Activated CD8-positive, alpha-beta T cell treated with anti-CD3 and anti-CD28 coated beads, Interleukin-2, amount 10 ng/mL, durations not matched to agents 7 days and 5 days (primary cell): ENCODE measurements around the gene FRAS1. TPM values are rescaled to one million over a fixed set of nuclear protein-coding genes. Genes with fewer than 3 reads are reported as not detected.
"Not testable (repeated sequence)": the region's sequence is repeated elsewhere in the genome, so short reads cannot be mapped to it uniquely, and the experiment has no call there.

Experiments used
- ATAC-seq: fragments of 150-1000 bp; cut with Tn5 transposase; one replicate; pipeline ENCODE4 v1.10.0; 2021; ENCODE audit warnings: moderate library complexity
- CTCF ChIA-PET: fragments of 350-600 bp; sonication (Branson Sonifier 250); formaldehyde crosslinking; loops from one replicate; lab custom pipeline; 2021; ENCODE audit warnings: antibody characterized with exemption; lab: Charles Lee
- POLR2A ChIA-PET: fragments of 350-600 bp; sonication (Branson Sonifier 250); formaldehyde crosslinking; loops from one replicate; lab custom pipeline; 2021; ENCODE audit warnings: antibody characterized with exemption; lab: Charles Lee
- DNase-seq: peaks from one replicate; pipeline ENCODE4 v3.0.0-alpha.2; 2020
- H3K27ac Mint-ChIP-seq: one replicate; pipeline ENCODE4 v1.8.0; 2021; ENCODE audit warnings: mild to moderate bottlenecking, mixed read lengths
- H3K27me3 Mint-ChIP-seq: one replicate; pipeline ENCODE4 v1.8.0; 2021; ENCODE audit warnings: low read depth, mixed read lengths
- H3K36me3 Mint-ChIP-seq: one replicate; pipeline ENCODE4 v1.8.0; 2021; ENCODE audit warnings: low read depth, mixed read lengths
- H3K4me1 Mint-ChIP-seq: one replicate; pipeline ENCODE4 v1.8.0; 2021; ENCODE audit warnings: low read depth, mixed read lengths
- H3K4me3 Mint-ChIP-seq: one replicate; pipeline ENCODE4 v1.8.0; 2021; ENCODE audit warnings: mild to moderate bottlenecking, mixed read lengths
- H3K9me3 Mint-ChIP-seq: one replicate; pipeline ENCODE4 v1.8.0; 2022; ENCODE audit warnings: mixed read lengths; ENCODE audit not compliant: insufficient read depth
- total RNA-seq, 2 experiments: library from RNA; stranded (reverse); gene quantifications; one replicate each; pipeline ENCODE4 v1.2.3, GENCODE V29; 2021

Gene FRAS1
- under 1 TPM in 1 of 2 experiments, not detected in 1; 0.08 TPM for total RNA-seq

- H3K36me3 Mint-ChIP-seq, result no peaks in the 10 kb centered on the region
- H3K4me3 Mint-ChIP-seq, result peak within 1 kb of the TSS; percentile 89
- peak within 1 kb of the TSS; percentile 67 for H3K27ac Mint-ChIP-seq
- ChIA-PET POLR2A (no interaction called here), CTCF (interaction anchor here (0.8 to 0.9 kb wide), 2 partner anchors 85 to 807 kb away, joined by 3 to 4 read pairs; no protein-coding TSS in a partner anchor)
- peaks cover 56% of the 10 kb centered on the region for H3K27me3 Mint-ChIP-seq
- ATAC-seq, result peak; percentile 66
- H3K4me1 Mint-ChIP-seq, result peaks cover 34% of the 10 kb centered on the region
- no peaks in the 10 kb centered on the region for H3K9me3 Mint-ChIP-seq
- DNase-seq, result peak; percentile 38
Observed at GRCh38 chr4:78057135-78057599, at the start of gene FRAS1. Gene FRAS1 (plus strand): TSS chr4:78057323. CDS start chr4:78058010, 687 bp downstream.

GRCh38 chr4:78011003-78011402, 46.1 kb upstream of the FRAS1 start:
- ATAC-seq, POLR2A ChIA-PET, DNase-seq, H3K4me1 Mint-ChIP-seq, H3K27ac Mint-ChIP-seq, H3K27me3 Mint-ChIP-seq, CTCF ChIA-PET, H3K4me3 Mint-ChIP-seq, H3K9me3 Mint-ChIP-seq, H3K36me3 Mint-ChIP-seq: not testable (repeated sequence)

GRCh38 chr4:78014889-78015886, 41.9 kb upstream of the FRAS1 start:
- no peak for ATAC-seq
- H3K27me3 Mint-ChIP-seq, result peaks cover 9% of the 10 kb centered on the region

GRCh38 chr4:78018271-78019049, 38.7 kb upstream of the FRAS1 start:
- Mint-ChIP-seq H3K36me3 (no peaks in the 10 kb centered on the region), H3K27ac (no peak overlapping the region), H3K27me3 (peaks cover 11% of the 10 kb centered on the region), H3K9me3 (no peaks in the 10 kb centered on the region), H3K4me1 (no peaks in the 10 kb centered on the region), H3K4me3 (no peak overlapping the region)
- ChIA-PET POLR2A (interaction anchor here (0.7 kb wide), 1 partner anchor 533 kb away, joined by 3 read pairs; no protein-coding TSS in a partner anchor), CTCF (no interaction called here)
- ATAC-seq, result no peak
- no peak for DNase-seq

More at GRCh38 chr4:78014889-78015886, 41.9 kb upstream of the FRAS1 start:
- H3K4me1 Mint-ChIP-seq, result no peaks in the 10 kb centered on the region
- no peaks in the 10 kb centered on the region for H3K36me3 Mint-ChIP-seq
- H3K4me3 Mint-ChIP-seq, result no peak overlapping the region
- ChIA-PET POLR2A (no interaction called here), CTCF (no interaction called here)
- no peak for DNase-seq
- no peaks in the 10 kb centered on the region for H3K9me3 Mint-ChIP-seq
- H3K27ac Mint-ChIP-seq, result no peak overlapping the region

- Mint-ChIP-seq H3K27ac (no peak overlapping the region), H3K4me3 (no peak overlapping the region), H3K36me3 (no peaks in the 10 kb centered on the region), H3K4me1 (no peaks in the 10 kb centered on the region), H3K27me3 (peaks cover 7% of the 10 kb centered on the region), H3K9me3 (no peaks in the 10 kb centered on the region)
- POLR2A ChIA-PET, result no interaction called here
- CTCF ChIA-PET, result no interaction called here
- ATAC-seq (no peak), DNase-seq (no peak)
Observed at GRCh38 chr4:78019414-78019813, 37.7 kb upstream of the FRAS1 start.

- no peak overlapping the region for H3K27ac Mint-ChIP-seq
- ChIA-PET POLR2A (no interaction called here), CTCF (no interaction called here)
- peaks cover 6% of the 10 kb centered on the region for H3K27me3 Mint-ChIP-seq
- no peaks in the 10 kb centered on the region for H3K9me3 Mint-ChIP-seq
- no peaks in the 10 kb centered on the region for H3K36me3 Mint-ChIP-seq
- H3K4me1 Mint-ChIP-seq, result no peaks in the 10 kb centered on the region
- no peak overlapping the region for H3K4me3 Mint-ChIP-seq
- ATAC-seq, result no peak
- DNase-seq, result no peak
Observed at GRCh38 chr4:78020677-78021076, 36.4 kb upstream of the FRAS1 start.

- Mint-ChIP-seq H3K4me1 (no peaks in the 10 kb centered on the region), H3K27me3 (peaks cover 4% of the 10 kb centered on the region), H3K27ac (no peak overlapping the region), H3K4me3 (no peak overlapping the region), H3K36me3 (no peaks in the 10 kb centered on the region), H3K9me3 (no peaks in the 10 kb centered on the region)
- POLR2A ChIA-PET, result no interaction called here
- CTCF ChIA-PET, result interaction anchor here (1.5 kb wide), 1 partner anchor 14 kb away, joined by 3 read pairs; no protein-coding TSS in a partner anchor
- DNase-seq, result no peak
- no peak for ATAC-seq
Observed at GRCh38 chr4:78022517-78022916, 34.6 kb upstream of the FRAS1 start.

GRCh38 chr4:78024085-78024484, 33.0 kb upstream of the FRAS1 start:
- Mint-ChIP-seq H3K9me3 (no peaks in the 10 kb centered on the region), H3K36me3 (no peaks in the 10 kb centered on the region), H3K27me3 (peaks cover 2% of the 10 kb centered on the region), H3K27ac (no peak overlapping the region), H3K4me3 (no peak overlapping the region), H3K4me1 (no peaks in the 10 kb centered on the region)
- CTCF ChIA-PET, result no interaction called here
- ATAC-seq, result no peak
- no peak for DNase-seq
- POLR2A ChIA-PET, result interaction anchor here (0.6 kb wide), 1 partner anchor 1045 kb away, joined by 4 read pairs; no protein-coding TSS in a partner anchor

GRCh38 chr4:78024576-78025091, 32.5 kb upstream of the FRAS1 start:
- DNase-seq (no peak), ATAC-seq (no peak)
- no peak overlapping the region for H3K27ac Mint-ChIP-seq
- no peaks in the 10 kb centered on the region for H3K36me3 Mint-ChIP-seq
- H3K4me1 Mint-ChIP-seq, result no peaks in the 10 kb centered on the region
- H3K4me3 Mint-ChIP-seq, result no peak overlapping the region
- ChIA-PET POLR2A (interaction anchor here (0.6 kb wide), 1 partner anchor 1045 kb away, joined by 4 read pairs; no protein-coding TSS in a partner anchor), CTCF (no interaction called here)
- H3K27me3 Mint-ChIP-seq, result peaks cover 2% of the 10 kb centered on the region
- H3K9me3 Mint-ChIP-seq, result no peaks in the 10 kb centered on the region

- peaks cover 4% of the 10 kb centered on the region for H3K27me3 Mint-ChIP-seq
- H3K27ac Mint-ChIP-seq, result no peak overlapping the region
- H3K4me3 Mint-ChIP-seq, result no peak overlapping the region
- ATAC-seq (no peak), DNase-seq (no peak)
- no peaks in the 10 kb centered on the region for H3K4me1 Mint-ChIP-seq
- no peaks in the 10 kb centered on the region for H3K36me3 Mint-ChIP-seq
- ChIA-PET POLR2A (no interaction called here), CTCF (no interaction called here)
- no peaks in the 10 kb centered on the region for H3K9me3 Mint-ChIP-seq
Observed at GRCh38 chr4:78031417-78031950, 25.6 kb upstream of the FRAS1 start.

- no peak for DNase-seq
- ATAC-seq, result no peak
Observed at GRCh38 chr4:78032446-78032845, 24.7 kb upstream of the FRAS1 start.

More at GRCh38 chr4:78032446-78032845, 24.7 kb upstream of the FRAS1 start:
- Mint-ChIP-seq H3K4me1 (no peaks in the 10 kb centered on the region), H3K9me3 (no peaks in the 10 kb centered on the region), H3K4me3 (no peak overlapping the region), H3K36me3 (no peaks in the 10 kb centered on the region), H3K27ac (no peak overlapping the region), H3K27me3 (peaks cover 4% of the 10 kb centered on the region)
- ChIA-PET POLR2A (no interaction called here), CTCF (no interaction called here)
